Forelimb muscle (tissue), 1 donor: ENCODE measurements around the gene EPB41L1. TPM values are rescaled to one million over a fixed set of nuclear protein-coding genes. Genes with fewer than 3 reads are reported as not detected.
A peak's percentile ranks its signal among the peaks of the same experiment; 100 is the strongest.

Experiments used
- DNase-seq: peaks from one replicate; pipeline ENCODE4 v3.0.0-alpha.2; 2013; ENCODE audit warnings: low read depth
- polyA plus RNA-seq: library from polyadenylated mRNA; unstranded; fragments of 120-200 nt; gene quantifications from one replicate; pipeline ENCODE4 v1.2.1, GENCODE V29; 2013; ENCODE audit not compliant: insufficient read length

EPB41L1 gene
- polyA plus RNA-seq, 1 donor, result 23.0 TPM

DNA sequence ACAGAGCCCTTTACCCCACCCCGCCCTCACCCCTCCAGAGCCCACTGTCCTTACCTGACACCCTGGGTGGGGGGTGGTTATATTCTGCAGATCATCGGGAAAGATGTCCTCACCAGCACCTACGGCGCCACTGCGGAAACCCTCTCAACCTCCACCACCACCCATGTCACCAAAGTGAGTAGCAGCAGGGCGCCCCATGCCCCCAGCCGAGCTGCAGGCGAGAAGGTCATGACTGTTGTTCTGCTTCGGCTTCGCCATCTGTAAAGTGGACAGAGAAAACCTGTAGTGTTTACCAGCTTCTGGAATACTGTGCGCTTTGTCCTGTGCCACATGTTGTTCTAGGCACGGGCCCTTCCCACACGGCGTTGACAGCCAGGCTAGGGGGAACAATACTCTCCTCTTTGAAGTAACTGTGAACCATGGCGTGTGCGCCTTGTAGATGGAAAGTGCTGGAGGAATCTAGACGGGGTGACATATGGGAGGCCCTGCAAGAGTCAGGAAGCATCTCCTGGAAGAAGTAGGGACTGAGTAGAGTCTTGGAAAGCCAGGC, 65.2 kb downstream of the EPB41L1 start:
- DNase-seq, result no peak

DNA sequence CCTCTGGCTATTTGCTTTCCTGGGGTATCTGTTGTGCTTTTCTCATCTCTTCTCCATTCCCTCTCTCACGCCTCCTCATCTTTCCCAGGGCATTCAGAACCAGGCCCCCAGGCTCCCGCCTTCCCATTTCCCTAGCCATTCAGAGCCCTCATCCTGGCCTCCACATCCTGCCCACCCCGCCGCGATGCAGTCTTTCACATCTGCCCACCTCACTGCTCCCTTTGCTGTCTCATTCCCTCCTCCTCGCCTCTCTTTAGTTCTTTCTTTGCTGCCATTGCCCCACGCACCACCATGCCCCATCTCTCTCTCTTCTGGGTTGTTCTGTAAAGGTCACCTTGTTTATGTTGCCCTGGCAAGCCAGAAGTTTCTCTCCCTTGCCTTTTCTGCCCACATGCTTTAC, 71.1 kb downstream of the EPB41L1 start:
- no peak for DNase-seq

DNA sequence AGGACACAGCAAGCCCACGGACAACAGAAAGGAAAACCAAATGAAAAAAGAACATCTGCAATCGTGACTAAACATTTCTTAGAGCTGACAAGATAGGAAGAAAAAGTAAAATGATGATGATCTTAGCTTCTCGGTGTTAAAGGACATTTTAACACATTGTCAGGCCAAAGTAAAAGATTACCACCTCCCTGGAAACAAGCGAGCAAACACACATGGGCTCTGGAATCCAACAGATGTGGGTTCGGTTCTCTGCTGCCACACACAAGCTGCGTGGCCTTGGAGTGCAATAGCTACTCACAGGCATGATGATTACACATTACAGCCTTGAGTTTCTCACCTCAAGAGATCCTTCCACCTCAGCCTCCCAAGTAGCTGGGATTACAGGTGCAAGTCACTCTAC, 74.2 kb downstream of the EPB41L1 start:
- DNase-seq, result no peak

DNA sequence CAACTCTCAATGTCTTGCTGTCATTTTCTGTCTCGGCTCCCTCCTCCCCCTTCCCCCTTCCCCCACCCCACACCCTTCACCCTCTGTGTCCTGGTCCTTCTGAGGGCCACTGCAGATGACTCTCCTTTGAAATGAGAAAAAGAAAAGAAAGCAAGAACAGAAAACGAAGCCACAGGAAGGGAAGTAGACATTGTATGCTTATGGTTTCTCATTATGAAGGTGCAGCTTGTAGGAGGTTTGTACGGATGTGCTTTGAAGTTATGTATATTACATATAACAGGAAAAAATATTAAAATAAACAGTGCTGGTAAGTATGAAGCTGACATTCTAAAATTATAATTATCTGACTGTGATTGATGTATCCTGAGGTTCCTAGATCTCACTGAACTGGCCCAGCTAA, 75.5 kb downstream of the EPB41L1 start:
- DNase-seq, result no peak

DNA sequence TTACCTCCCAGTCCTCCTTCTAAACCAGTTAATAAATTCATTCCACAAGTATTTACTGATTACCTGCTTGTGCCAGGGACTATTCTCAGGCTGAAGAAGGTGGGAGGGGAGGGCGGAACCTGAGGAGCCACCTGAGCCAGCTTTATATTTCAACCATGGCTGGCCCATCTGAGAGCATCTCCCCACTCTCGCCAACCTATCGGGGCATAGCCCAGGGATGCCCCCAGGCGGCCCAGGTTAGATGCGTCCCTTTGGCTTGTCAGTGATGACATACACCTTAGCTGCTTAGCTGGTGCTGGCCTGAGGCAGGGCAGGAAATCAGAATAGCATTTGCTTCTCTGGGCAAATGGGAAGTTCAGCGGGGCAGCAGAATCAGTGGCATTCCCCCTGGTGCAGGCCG, 76.8 kb downstream of the EPB41L1 start:
- DNase-seq, result no peak

DNA sequence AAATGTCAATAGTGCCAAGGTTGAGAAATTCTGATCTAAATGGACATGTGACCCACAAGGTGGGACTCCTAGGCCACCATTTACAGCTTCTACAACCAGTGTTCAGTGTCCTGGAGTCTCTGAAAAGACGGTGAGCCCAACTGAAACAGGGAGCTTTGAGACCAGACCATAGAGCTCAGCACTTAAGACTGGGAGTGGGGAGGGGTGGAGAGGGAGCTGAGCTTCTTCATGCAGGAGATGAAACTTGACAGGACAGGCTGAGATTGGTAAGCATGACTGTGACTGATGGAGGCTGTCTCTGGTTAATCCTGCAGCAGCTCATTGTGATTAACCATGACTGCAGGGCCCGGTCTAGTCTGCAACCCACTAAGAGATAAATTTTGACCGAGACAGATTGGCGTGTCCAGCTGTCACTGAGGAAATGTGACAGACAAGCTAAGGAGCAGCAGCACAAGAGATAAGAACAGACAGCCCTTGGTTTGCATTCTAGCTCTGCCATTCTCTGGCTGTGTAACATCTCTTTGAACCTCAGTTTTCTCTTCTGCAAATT, 80.3 kb downstream of the EPB41L1 start:
- no peak for DNase-seq

DNA sequence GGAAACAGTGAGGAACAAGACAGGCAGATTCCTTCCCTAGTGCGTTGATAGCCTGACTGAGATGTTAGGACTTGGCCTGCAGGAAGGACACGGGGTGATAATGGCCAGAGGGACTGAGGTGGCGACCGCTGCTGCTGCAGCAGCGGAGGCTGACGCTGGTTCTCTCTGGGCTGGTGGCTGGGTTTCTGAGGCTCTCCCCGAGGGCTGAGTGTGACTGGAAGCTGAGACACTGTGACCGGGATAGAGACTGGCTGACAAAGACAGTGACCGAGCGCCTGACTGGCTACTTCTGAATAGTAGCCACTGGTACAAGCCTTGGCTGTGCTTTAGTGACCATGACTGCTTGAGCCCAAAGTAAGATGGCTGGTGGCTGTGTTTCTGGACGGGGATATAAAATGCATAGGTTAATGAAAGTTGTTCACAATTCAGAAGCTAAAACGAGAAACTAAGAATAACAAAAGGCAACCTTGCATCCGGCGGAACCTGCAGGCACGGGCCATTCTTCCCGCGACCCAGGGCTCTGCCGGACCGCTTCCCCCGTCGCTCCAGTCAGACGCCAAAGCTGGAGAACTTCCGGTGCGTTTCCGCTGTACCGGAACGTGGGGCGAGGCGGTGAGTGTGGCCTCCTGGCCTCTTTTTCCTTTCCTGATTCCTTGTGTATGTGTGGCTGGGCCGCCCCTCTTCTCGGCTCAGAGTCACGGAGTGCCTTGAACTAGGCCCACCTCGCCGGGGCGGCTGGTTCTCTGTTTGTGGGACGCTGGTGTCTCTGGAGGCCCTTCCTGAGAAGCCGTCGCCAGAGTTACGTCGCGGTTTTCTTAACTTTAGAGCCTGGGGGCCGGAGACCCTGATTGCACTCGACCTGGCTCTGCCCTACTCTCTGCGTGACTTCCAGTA, 81.6 kb downstream of the EPB41L1 start, which contains the start of gene AAR2:
AAR2 (plus strand) TSS at position 587 of the 894 bp plus-strand sequence. CDS start 3,391 bp downstream, outside the sequence.
- DNase-seq, result peak; percentile 50

DNA sequence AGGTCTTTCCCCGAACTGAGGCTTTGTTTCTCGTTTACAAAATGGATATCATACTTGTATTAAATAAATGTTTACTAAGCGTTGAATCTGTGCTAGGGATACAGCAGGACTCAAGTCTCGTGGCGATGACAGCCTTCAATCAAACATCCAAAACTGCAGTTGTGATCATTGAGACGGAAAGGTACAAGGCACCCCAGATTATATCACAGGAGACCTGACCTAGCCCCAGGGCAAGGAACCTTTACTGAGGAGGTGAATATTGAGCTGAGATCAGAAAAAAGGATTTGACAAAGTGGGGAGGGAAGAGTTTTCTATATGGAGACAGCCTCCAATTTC, 82.2 kb downstream of the EPB41L1 start:
- DNase-seq, result no peak

DNA sequence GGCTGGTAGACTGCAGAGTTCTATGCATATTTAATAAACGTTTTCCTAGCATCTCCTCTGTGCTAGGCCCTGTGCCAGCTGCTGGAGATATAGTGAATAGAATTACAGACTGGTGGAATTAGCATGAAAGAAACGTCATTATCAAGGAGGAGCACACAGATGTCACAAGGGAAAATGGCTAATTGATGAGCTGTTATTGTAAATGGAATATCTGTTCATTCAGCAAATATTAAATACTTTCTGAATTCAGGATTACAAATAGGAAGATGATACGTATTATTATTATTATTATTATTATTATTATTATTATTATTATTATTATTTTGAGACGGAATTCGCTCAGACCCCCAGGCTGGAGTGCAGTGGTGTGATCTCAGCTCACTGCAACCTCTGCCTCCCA, 82.9 kb downstream of the EPB41L1 start:
- DNase-seq, result no peak

DNA sequence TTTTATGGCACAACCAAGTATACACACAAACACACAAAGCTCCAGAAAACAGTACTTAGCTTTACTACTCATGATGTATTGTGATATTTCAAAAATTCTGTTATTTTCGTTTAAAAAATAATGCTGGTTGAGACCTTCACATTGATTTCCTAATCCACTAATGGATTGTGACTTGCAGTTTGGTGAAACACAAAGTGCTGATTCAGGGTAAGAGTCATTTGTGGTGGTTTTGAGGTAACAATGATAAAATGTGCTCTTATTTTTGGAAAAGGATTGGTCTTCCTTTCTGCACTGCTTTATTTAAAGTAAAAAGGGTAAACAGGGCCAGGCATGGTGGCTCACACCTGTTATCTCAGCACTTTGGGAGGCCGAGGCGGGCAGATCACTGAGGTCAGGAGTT, 83.6 kb downstream of the EPB41L1 start:
- DNase-seq, result no peak

DNA sequence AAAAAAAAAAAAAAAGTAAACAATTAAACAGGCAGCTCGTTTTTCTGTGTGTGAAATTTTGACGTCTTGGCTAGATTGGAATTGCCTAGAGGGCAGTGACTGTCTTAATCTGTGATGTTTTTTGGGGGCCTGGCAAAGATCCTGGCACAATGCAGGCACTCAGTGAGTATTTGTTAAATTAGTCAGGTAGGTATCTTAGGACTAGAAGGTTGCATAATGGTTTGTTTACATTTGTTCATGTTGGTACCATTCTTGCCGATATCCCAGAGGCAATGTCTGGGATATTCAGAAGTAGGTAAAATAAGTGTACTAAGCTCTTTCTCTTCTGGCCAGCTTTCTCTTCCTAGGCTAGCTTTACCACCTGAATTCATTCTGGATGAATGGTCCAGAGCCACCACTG, 84.2 kb downstream of the EPB41L1 start:
- DNase-seq, result no peak

DNA sequence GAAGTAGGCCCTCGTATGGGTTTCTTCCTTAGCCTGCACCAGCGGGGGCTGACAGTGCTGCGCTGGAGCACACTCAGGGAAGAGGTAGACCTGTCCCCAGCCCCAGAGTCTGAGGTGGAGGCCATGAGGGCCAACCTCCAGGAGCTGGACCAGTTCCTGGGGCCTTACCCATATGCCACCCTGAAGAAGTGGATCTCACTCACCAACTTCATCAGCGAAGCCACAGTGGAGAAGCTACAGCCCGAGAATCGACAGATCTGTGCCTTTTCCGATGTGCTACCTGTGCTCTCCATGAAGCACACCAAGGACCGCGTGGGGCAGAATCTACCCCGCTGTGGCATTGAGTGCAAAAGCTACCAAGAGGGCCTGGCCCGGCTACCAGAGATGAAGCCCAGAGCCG, 85.5 kb downstream of the EPB41L1 start:
- DNase-seq, result no peak

DNA sequence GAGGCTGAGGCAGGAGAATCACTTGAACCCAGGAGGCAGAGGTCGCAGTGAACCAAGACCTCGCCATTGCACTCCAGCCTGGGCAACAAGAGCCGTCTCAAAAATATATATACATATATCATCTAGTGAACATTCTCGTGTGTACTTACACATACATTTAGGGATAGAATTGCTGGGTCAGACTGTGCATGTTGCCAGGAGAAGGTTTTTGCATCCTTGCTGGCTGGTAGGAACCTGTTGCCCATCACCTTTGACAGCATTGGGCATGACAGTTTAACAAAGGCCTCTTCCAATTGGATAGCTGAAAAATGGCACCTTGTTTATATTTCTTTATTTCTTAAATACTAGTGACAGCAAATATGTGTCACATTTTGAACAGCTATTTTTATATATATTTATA, 87.1 kb downstream of the EPB41L1 start:
- no peak for DNase-seq

DNA sequence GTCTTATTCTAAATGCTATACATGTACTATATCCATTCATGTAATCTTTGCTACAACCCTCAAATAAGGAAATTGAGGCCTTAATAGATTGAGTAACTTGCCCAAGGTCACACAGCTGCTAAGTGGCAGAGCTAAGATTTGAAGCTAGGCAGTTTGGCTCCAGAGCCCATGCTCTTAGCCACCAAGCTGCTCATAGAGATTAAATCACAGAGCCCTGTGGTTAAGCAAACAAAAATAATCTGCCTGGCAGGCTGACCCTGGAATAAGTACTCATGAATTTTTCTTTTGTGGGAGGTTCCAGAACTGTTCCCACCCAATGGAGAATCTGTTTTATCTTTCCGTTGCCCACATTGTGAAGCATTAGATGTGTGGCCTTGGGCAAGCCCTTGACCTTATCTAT, 89.2 kb downstream of the EPB41L1 start:
- no peak for DNase-seq

DNA sequence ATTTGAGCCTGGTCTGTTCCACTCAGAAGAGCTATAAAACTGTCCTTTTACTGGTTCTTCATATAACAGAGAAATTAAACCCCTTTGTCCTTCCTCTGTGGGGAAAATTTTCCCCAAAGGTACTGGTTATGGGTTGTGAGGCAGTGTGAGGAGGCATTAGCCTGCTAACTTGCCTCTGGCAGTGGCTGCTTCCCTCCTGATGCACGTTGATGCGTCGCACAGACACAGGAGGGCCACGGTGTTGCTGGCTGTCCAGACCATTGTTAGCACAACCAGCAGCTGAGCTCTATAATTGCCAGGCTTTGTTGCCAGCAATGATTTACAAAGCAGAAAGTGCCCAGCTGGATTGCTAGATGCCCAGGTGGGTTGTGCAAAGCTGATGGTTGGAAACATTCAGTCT, 91.9 kb downstream of the EPB41L1 start:
- DNase-seq, result no peak

DNA sequence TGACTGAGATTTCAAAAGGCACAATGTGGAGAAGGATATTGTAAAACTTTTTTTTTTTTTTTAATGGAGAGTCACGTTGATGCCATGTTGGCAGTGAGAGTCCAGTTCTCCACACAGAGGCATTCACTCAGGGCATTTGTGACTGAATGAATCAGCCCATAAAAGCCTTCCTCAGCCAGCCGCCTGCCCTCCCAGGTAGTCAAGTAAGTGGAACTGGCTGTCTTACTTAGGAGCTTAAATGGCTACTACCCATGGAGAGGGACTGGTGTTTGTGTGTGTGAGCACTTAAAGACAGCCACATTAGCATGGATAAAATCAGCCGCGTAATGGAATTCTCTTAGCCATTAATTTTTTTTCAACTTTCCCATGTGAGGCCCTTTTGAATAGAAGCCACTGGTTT, 94.3 kb downstream of the EPB41L1 start:
- DNase-seq, result no peak

DNA sequence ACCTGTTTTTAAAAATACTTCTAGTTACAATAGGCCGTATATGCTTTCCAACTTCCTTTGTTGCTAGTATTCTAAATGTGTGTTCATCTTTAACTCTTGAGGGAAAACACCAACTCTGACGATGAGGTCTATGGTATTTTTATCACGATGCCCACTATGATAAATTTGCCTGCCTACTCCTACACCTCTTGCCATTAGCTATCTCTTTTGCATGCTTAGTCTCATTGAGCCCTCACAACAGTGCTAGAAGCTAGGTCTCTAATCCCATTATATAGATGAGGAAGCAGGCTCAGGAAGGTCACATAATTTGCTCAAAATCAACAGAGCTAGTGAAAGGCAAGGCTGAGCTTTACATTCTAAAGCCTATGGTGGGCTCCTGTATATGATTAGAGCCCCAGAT, 94.9 kb downstream of the EPB41L1 start:
- no peak for DNase-seq

DNA sequence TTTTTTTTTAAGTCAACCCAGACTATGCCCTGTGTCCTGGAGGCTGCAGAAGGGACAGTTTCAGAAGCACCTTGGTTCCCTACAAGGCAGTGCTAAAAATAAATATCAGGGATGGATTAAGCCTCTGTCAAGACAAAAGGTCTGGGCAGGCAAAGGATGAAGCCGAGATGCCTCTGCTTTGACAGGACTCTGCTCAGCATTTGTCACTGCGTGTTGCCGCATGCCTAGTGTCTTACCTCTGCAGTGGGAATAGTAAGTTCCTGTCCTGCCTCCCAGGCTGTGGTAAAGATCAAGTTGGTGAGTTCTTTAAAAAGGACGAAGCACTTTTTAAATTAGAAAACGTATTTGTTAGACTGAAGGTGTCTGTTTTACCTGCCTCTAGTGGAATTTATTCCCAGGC, 96.9 kb downstream of the EPB41L1 start:
- DNase-seq, result no peak

DNA sequence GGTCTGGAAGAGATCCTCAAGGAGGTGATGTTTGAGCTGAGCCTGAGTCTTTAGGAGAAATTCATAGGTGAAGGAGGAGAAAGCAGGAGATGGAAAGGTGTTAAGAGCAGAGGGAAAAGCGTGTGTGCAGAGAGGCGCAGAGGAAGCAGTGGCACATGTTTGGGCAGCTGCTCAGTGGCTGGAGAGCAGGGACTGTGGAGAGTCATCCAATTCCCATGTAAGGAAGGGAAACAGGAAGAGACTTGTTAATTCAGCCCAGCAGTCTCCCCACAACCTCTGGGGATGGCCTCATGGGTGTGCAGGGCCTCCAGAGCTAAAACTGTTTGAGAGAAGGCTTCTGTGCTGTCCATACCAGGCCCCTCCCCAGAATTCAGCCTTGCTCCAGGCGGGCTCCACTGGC, 98.0 kb downstream of the EPB41L1 start:
- no peak for DNase-seq

DNA sequence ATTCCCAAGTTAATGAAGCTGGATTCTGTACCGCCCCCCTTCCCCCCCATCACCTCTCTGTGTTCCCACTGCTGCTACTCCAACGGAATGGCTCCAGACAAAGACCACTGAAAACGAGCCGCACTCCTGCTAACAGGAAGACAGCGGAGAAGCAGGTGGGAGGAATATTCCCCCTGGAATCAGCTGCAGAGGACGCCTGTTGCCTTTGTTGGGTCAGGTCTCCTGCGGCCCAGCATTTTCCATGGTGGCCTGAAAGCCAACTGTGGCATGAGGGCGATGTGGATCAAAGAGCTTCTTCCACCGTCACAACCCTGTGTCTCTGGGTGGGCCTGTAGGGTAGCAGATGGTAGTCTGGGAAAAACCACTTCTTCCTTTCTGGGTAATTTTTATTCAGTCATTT, 98.5 kb downstream of the EPB41L1 start:
- DNase-seq, result no peak

DNA sequence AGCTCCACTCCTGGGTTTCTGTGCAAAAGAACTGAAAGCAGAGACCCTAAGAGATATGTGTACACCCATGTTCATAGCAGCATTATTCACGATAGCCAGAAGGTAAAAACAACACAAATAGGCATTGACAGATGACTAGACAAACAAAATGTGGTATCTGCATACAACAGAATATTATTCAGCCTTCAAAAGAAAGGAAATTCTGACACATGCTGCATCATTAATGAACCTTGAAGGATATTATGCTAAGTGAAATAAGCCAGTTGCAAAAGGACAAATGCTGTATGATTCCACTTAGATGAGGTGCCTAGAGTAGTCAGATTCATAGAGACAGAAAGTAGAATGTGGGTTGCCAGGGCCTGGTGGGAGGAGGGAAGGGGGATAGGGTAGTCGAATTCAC, 99.5 kb downstream of the EPB41L1 start:
- DNase-seq, result no peak

DNA sequence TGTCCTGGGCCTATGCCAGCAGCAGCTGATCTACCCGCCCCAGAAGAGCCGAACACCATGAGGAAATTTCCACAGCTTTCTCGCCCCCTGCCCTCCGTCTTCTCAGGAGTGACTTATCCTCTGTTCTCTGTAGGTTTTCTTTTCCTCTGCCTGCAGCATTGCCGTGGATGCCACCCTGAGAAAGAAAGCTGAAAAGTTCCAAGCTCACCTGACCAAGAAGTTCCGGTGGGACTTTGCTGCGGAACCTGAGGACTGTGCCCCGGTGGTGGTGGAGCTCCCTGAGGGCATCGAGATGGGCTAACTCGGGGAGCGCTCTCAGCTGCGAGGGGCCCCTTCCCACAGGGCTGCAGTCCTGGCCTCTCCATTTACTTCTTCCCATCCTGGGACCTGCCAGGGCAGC, 100.9 kb downstream of the EPB41L1 start:
- DNase-seq, result no peak
